ENCODE data around the gene ARHGAP20. TPM values are rescaled to one million over a fixed set of nuclear protein-coding genes. Genes with fewer than 3 reads are reported as not detected.
"Not testable (repeated sequence)": the region's sequence is repeated elsewhere in the genome, so short reads cannot be mapped to it uniquely, and the experiment has no call there.

The ARHGAP20 gene
- total RNA-seq, 8 experiments from 2014 or later, result 0.17 to 12.5 (median 1.8) TPM

GRCh38 chr11:110629594-110629993, 82.6 kb downstream of the ARHGAP20 start:
- ATAC-seq (replicated peaks in 6 of 8), result no peak
- 18 to 80% (median 63%) methylated on average over 1 to 4 of the region's 4 CpGs for WGBS, 10 experiments
- Histone ChIP-seq H3K4me1 (replicated peaks in 1 of 2) (no peaks in the 10 kb centered on the region), H3K4me3 (no peak overlapping the region), H3K27ac (no peak overlapping the region)
- in situ Hi-C loops (cut with MboI; ENCODE audit: low pct_unique_long_range_greater_than_20kb in 2 of 9, low sequenced_read_pairs in 9 of 9, unreplicated experiment in 9 of 9), result no loop called here

GRCh38 chr11:110621826-110622225, 90.4 kb downstream of the ARHGAP20 start:
- 40 to 100% (median 80%) methylated on average over 1 to 2 of the region's 2 CpGs; no CpG with 5 or more reads in 3 of the 10 experiments for WGBS, 10 experiments
- in situ Hi-C loops (cut with MboI; ENCODE audit: low pct_unique_long_range_greater_than_20kb in 2 of 9, low sequenced_read_pairs in 9 of 9, unreplicated experiment in 9 of 9), result no loop called here
- Histone ChIP-seq H3K4me1 (replicated peaks in 1 of 2) (no peaks in the 10 kb centered on the region), H3K27ac (no peak overlapping the region), H3K4me3 (no peak overlapping the region)
- no peak for ATAC-seq (replicated peaks in 6 of 8)

- in situ Hi-C loops (cut with MboI; ENCODE audit: low pct_unique_long_range_greater_than_20kb in 2 of 9, low sequenced_read_pairs in 9 of 9, unreplicated experiment in 9 of 9); H3K4me1 ChIP-seq (replicated peaks in 1 of 2); H3K4me3 ChIP-seq; H3K27ac ChIP-seq; ATAC-seq (replicated peaks in 6 of 8): not testable (repeated sequence)
- WGBS, 10 experiments, result 80 to 100% (median 100%) methylated on average over 1 of the region's 1 CpG
These were observed 92.9 kb downstream of the ARHGAP20 start for GRCh38 chr11:110619366-110619765.

- Histone ChIP-seq H3K4me3 (no peak overlapping the region), H3K27ac (no peak overlapping the region), H3K4me1 (replicated peaks in 1 of 2) (no peaks in the 10 kb centered on the region)
- peak in 1 of 8 experiments; percentile 42 for ATAC-seq (replicated peaks in 6 of 8)
- in situ Hi-C loops (cut with MboI; ENCODE audit: low pct_unique_long_range_greater_than_20kb in 2 of 9, low sequenced_read_pairs in 9 of 9, unreplicated experiment in 9 of 9), result no loop called here
- WGBS, 10 experiments, result 10 to 100% (median 83%) methylated on average over 1 to 2 of the region's 2 CpGs; no CpG with 5 or more reads in 2 of the 10 experiments
These were observed 98.2 kb downstream of the ARHGAP20 start for GRCh38 chr11:110614031-110614430.

GRCh38 chr11:110613197-110613918, 98.9 kb downstream of the ARHGAP20 start:
- no peak overlapping the region for H3K27ac ChIP-seq
- peak in 3 of 8 experiments; percentile 18 to 94 (median 87) for ATAC-seq (replicated peaks in 6 of 8)
- no peak overlapping the region for H3K4me3 ChIP-seq
- WGBS, 10 experiments, result 0 to 98% (median 58%) methylated on average over 2 to 3 of the region's 3 CpGs; no CpG with 5 or more reads in 2 of the 10 experiments
- in situ Hi-C loops (cut with MboI; ENCODE audit: low pct_unique_long_range_greater_than_20kb in 2 of 9, low sequenced_read_pairs in 9 of 9, unreplicated experiment in 9 of 9), result no loop called here
- no peaks in the 10 kb centered on the region for H3K4me1 ChIP-seq (replicated peaks in 1 of 2)

GRCh38 chr11:110606415-110606814, 105.8 kb downstream of the ARHGAP20 start:
- no peak for ATAC-seq (replicated peaks in 6 of 8)
- Histone ChIP-seq H3K4me1 (replicated peaks in 1 of 2) (no peaks in the 10 kb centered on the region), H3K27ac (no peak overlapping the region), H3K4me3 (no peak overlapping the region)
- WGBS, 10 experiments, result 20 to 69% (median 39%) methylated on average over 1 to 5 of the region's 6 CpGs; no CpG with 5 or more reads in 2 of the 10 experiments
- in situ Hi-C loops (cut with MboI; ENCODE audit: low pct_unique_long_range_greater_than_20kb in 2 of 9, low sequenced_read_pairs in 9 of 9, unreplicated experiment in 9 of 9), result no loop called here

- Histone ChIP-seq H3K4me1 (replicated peaks in 1 of 2) (no peaks in the 10 kb centered on the region), H3K4me3 (no peak overlapping the region), H3K27ac (no peak overlapping the region)
- ATAC-seq (replicated peaks in 6 of 8), result no peak
- 40 to 100% (median 76%) methylated on average over 1 to 4 of the region's 4 CpGs for WGBS, 10 experiments
- in situ Hi-C loops (cut with MboI; ENCODE audit: low pct_unique_long_range_greater_than_20kb in 2 of 9, low sequenced_read_pairs in 9 of 9, unreplicated experiment in 9 of 9), result no loop called here
These were observed 110.3 kb downstream of the ARHGAP20 start for GRCh38 chr11:110601936-110602335.

DNA sequence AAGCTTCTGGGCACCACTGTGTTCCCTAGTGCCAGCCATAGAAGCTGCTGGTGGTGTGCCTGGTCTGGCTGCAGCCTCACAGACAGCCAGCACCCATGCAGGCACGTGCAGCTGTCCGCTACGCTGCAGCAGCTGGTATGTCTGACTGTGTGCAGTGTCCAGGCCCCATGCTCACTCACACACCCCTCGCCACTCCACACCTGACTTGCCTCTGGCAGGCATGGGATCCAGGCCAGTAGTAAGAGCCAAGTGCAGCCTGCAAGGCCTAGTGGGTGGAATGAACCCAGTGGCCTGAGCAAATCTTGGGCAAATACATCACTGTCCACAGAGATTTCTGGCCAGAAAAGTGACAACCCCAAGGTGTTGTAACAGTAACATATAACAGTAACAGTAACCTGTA, 111.9 kb downstream of the ARHGAP20 start:
- ATAC-seq (replicated peaks in 6 of 8), result no peak
- in situ Hi-C loops (cut with MboI; ENCODE audit: low pct_unique_long_range_greater_than_20kb in 2 of 9, low sequenced_read_pairs in 9 of 9, unreplicated experiment in 9 of 9), result no loop called here
- H3K27ac ChIP-seq, result no peak overlapping the region
- H3K4me1 ChIP-seq (replicated peaks in 1 of 2), result no peaks in the 10 kb centered on the region
- WGBS, 10 experiments, result 70 to 80% methylated on average over 1 to 2 of the region's 4 CpGs; no CpG with 5 or more reads in 8 of the 10 experiments
- H3K4me3 ChIP-seq, result no peak overlapping the region

DNA sequence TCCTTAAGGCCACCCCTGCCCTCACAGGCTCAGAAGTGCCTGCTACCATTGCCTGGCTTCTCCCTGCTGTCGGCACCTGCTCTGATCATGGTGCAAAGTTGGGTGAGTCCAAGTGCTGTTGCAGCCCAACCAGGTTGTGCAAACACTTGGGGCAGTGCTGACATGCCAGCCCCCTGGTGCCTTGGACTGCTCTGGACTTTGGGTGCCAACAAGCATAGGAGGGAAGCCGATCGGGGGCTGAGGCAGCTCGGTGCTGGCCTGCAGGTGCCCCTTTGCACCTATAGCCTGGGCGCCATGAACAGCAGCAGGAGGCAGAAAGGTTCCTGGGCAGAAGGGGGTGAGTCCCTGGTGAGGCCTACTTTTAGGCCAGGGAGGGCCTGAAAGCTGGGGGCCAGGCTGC, 113.0 kb downstream of the ARHGAP20 start:
- Histone ChIP-seq H3K27ac (no peak overlapping the region), H3K4me1 (replicated peaks in 1 of 2) (no peaks in the 10 kb centered on the region), H3K4me3 (no peak overlapping the region)
- in situ Hi-C loops (cut with MboI; ENCODE audit: low pct_unique_long_range_greater_than_20kb in 2 of 9, low sequenced_read_pairs in 9 of 9, unreplicated experiment in 9 of 9), result no loop called here
- 38 to 100% (median 66%) methylated on average over 1 to 3 of the region's 5 CpGs; no CpG with 5 or more reads in 6 of the 10 experiments for WGBS, 10 experiments
- no peak for ATAC-seq (replicated peaks in 6 of 8)

- H3K4me1 ChIP-seq (replicated peaks in 1 of 2), result no peaks in the 10 kb centered on the region
- ATAC-seq (replicated peaks in 6 of 8), result no peak
- 60% methylated on average over 1 of the region's 1 CpG; no CpG with 5 or more reads in 9 of the 10 experiments for WGBS, 10 experiments
- H3K4me3 ChIP-seq, result no peak overlapping the region
- no peak overlapping the region for H3K27ac ChIP-seq
- in situ Hi-C loops (cut with MboI; ENCODE audit: low pct_unique_long_range_greater_than_20kb in 2 of 9, low sequenced_read_pairs in 9 of 9, unreplicated experiment in 9 of 9), result no loop called here
These were observed 113.5 kb downstream of the ARHGAP20 start for GRCh38 chr11:110598725-110599124.

DNA sequence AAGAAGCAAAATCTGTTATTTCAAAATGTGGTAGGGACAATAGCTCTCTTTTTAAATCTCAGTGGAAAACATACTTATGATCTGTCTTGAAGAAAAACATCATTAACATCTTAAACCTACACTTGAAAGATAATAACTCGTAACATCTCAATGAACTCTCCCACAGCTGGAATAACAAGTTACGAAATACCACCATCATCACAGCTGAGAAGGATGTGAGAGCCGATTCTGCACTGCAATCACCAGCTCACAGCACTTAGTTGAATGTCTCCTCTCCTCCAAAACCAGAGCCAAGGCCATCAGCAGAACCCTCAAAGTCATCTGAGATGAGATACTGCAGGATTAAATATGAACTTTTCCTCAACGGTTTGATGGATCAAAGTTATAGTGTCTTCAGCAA, 124.3 kb downstream of the ARHGAP20 start:
- no peak for ATAC-seq (replicated peaks in 6 of 8)
- no peak overlapping the region for H3K27ac ChIP-seq
- in situ Hi-C loops (cut with MboI; ENCODE audit: low pct_unique_long_range_greater_than_20kb in 2 of 9, low sequenced_read_pairs in 9 of 9, unreplicated experiment in 9 of 9), result no loop called here
- no peak overlapping the region for H3K4me3 ChIP-seq
- no peaks in the 10 kb centered on the region for H3K4me1 ChIP-seq (replicated peaks in 1 of 2)
- 23 to 90% (median 59%) methylated on average over 1 to 4 of the region's 4 CpGs for WGBS, 10 experiments

DNA sequence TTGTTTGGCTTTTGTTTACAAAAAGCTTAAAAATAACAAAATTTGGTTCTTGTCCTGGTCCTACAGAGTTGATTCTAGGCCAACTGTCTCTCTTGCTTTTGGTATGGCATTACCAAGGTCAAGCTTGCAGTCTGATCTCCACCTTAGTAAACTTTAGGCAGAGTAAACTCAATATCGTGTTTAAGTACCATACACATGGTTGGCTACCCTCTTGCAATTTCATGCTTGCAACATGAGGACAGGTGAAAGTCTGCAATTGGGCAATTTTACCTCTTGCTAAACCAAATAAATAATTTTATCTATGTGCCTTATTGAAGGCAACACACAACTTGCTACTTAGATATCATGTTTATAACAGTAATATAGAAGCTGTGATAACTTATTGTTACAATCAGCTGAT, 125.1 kb downstream of the ARHGAP20 start:
- in situ Hi-C loops (cut with MboI; ENCODE audit: low pct_unique_long_range_greater_than_20kb in 2 of 9, low sequenced_read_pairs in 9 of 9, unreplicated experiment in 9 of 9), result no loop called here
- no peak overlapping the region for H3K27ac ChIP-seq
- no peaks in the 10 kb centered on the region for H3K4me1 ChIP-seq (replicated peaks in 1 of 2)
- no peak overlapping the region for H3K4me3 ChIP-seq
- ATAC-seq (replicated peaks in 6 of 8), result no peak
- 83 to 100% (median 89%) methylated on average over 1 of the region's 1 CpG; no CpG with 5 or more reads in 3 of the 10 experiments for WGBS, 10 experiments

DNA sequence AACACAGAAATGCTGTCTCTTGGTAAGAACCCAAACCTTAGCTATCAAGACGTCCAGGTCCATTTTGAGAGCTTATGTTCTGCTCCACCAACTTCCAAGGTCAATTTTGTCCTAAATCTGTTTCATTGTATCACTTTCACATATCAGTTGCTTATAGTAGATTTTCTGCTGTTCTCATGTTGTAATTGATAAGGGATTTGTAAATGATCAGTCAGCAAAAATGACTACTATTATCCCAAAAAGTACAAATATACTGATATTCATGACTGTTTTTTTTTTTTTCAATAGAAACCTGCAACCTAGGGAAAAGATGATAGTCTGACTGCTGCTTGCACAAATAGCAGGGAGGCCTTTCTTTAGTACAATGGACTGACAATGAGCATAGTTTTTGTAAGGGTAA, 128.1 kb downstream of the ARHGAP20 start:
- in situ Hi-C loops (cut with MboI; ENCODE audit: low pct_unique_long_range_greater_than_20kb in 2 of 9, low sequenced_read_pairs in 9 of 9, unreplicated experiment in 9 of 9), result no loop called here
- H3K4me3 ChIP-seq, result no peak overlapping the region

More for the DNA sequence above, 128.1 kb downstream of the ARHGAP20 start:
- no peak for ATAC-seq (replicated peaks in 6 of 8)
- no peak overlapping the region for H3K27ac ChIP-seq
- 30 to 100% (median 82%) methylated on average over 1 of the region's 1 CpG; no CpG with 5 or more reads in 2 of the 10 experiments for WGBS, 10 experiments
- H3K4me1 ChIP-seq (replicated peaks in 1 of 2), result no peaks in the 10 kb centered on the region
